ENCODE data around the gene ACTN3. TPM values are rescaled to one million over a fixed set of nuclear protein-coding genes. Genes with fewer than 3 reads are reported as not detected.

Gene ACTN3
- total RNA-seq, 1 experiment from 2014 or later, result 18.5 TPM

DNA sequence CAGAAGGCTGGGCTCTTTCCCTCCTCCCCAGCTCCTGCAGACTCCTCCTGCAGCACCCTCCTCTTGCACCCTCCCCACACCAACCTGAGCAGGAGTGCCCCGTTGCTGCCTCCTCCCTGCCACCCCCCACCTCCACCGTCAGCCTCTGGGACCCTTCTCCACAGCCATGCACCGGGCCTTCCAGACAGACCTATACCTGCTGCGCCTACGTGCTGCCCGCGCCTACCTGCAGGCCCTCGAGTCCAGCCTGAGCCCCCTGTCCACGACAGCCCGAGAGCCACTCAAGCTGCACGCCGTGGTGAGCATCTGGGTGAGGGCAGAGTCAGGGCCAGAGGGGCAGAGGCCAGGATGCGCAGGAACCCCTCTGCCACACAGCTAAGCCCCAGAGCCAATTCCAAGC, 17.0 kb upstream of the ACTN3 start (continued):
- TF ChIP-seq, protein P1, sequence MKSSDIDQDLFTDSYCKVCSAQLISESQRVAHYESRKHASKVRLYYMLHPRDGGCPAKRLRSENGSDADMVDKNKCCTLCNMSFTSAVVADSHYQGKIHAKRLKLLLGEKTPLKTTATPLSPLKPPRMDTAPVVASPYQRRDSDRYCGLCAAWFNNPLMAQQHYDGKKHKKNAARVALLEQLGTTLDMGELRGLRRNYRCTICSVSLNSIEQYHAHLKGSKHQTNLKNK (CRISPR knock-in tag; IDR thresholded peaks at IDR 0.05), result no peak
- TF ChIP-seq SP1 (CRISPR knock-in tag; conservative IDR thresholded peaks at IDR 0.05), result no peak

DNA sequence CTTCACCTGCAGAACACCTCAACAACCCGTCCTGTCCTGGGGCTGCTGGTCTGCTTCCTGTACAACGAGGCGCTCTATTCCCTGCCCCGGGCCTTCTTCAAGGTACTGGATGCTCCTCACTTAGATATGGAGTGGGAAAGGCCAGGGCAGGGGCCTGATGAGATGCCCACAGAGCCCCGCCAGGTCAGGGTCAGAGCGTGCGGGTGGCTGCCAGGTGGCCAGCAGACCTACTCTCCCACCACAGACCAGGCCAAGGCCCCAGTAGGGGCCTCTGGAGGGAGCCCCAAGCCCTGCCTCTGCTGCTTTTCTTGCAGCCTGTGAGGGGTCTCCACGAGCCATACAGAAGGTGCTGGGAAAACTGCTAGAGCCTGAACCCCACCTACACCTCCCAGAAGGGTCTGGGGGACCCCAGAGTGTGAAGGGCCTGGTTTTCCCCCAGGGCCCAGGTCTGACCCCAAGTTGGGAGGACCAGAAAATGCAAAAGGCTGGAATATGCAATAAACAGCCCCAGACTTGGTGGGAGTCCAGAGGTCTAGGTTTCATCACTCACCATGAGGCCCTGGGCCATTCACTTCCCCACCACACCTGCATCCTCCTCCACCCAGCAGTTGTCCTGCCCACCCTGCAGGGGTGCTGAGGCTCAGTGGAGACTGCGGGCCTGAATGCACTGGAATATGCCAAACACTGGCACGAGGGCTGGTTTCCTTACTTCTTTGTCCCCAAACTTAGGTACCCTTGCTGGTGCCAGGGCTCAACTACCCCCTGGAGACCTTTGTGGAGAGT, 15.6 kb upstream of the ACTN3 start:
- Mint-ChIP-seq H3K4me1 (peaks cover 3% of the 10 kb centered on the region), H3K36me3 (peaks cover 11% of the 10 kb centered on the region), H3K4me3 (no peak overlapping the region), H3K27me3 (ENCODE audit: low read depth) (no peaks in the 10 kb centered on the region), H3K9me3 (no peaks in the 10 kb centered on the region), H3K27ac (no peak overlapping the region)
- no peak for ATAC-seq
- ChIA-PET CTCF (interaction anchor here (2.0 kb wide), 1 partner anchor 40 kb away, joined by 8 read pairs; no protein-coding TSS in a partner anchor), POLR2A (no interaction called here)
- TF ChIP-seq, protein P2, sequence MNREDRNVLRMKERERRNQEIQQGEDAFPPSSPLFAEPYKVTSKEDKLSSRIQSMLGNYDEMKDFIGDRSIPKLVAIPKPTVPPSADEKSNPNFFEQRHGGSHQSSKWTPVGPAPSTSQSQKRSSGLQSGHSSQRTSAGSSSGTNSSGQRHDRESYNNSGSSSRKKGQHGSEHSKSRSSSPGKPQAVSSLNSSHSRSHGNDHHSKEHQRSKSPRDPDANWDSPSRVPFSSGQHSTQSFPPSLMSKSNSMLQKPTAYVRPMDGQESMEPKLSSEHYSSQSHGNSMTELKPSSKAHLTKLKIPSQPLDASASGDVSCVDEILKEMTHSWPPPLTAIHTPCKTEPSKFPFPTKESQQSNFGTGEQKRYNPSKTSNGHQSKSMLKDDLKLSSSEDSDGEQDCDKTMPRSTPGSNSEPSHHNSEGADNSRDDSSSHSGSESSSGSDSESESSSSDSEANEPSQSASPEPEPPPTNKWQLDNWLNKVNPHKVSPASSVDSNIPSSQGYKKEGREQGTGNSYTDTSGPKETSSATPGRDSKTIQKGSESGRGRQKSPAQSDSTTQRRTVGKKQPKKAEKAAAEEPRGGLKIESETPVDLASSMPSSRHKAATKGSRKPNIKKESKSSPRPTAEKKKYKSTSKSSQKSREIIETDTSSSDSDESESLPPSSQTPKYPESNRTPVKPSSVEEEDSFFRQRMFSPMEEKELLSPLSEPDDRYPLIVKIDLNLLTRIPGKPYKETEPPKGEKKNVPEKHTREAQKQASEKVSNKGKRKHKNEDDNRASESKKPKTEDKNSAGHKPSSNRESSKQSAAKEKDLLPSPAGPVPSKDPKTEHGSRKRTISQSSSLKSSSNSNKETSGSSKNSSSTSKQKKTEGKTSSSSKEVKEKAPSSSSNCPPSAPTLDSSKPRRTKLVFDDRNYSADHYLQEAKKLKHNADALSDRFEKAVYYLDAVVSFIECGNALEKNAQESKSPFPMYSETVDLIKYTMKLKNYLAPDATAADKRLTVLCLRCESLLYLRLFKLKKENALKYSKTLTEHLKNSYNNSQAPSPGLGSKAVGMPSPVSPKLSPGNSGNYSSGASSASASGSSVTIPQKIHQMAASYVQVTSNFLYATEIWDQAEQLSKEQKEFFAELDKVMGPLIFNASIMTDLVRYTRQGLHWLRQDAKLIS (CRISPR knock-in tag; IDR thresholded peaks at IDR 0.05; ENCODE audit: borderline replicate concordance), result no peak
- TF ChIP-seq, protein P3, sequence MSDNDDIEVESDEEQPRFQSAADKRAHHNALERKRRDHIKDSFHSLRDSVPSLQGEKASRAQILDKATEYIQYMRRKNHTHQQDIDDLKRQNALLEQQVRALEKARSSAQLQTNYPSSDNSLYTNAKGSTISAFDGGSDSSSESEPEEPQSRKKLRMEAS (CRISPR knock-in tag; IDR thresholded peaks at IDR 0.05), result no peak
- no peak for TF ChIP-seq GTF2I (CRISPR knock-in tag; conservative IDR thresholded peaks at IDR 0.05)
- TF ChIP-seq JAZF1 (CRISPR knock-in tag; IDR thresholded peaks at IDR 0.05), result no peak
- TF ChIP-seq ZNF138 (CRISPR knock-in tag; conservative IDR thresholded peaks at IDR 0.05), result no peak
- no peak for TF ChIP-seq ZNF121 (CRISPR knock-in tag; IDR thresholded peaks at IDR 0.05)
- TF ChIP-seq, protein P4, sequence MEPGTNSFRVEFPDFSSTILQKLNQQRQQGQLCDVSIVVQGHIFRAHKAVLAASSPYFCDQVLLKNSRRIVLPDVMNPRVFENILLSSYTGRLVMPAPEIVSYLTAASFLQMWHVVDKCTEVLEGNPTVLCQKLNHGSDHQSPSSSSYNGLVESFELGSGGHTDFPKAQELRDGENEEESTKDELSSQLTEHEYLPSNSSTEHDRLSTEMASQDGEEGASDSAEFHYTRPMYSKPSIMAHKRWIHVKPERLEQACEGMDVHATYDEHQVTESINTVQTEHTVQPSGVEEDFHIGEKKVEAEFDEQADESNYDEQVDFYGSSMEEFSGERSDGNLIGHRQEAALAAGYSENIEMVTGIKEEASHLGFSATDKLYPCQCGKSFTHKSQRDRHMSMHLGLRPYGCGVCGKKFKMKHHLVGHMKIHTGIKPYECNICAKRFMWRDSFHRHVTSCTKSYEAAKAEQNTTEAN (CRISPR knock-in tag; IDR thresholded peaks at IDR 0.05), result no peak
- TF ChIP-seq NR3C1 (CRISPR knock-in tag; conservative IDR thresholded peaks at IDR 0.05; ENCODE audit: low read depth), result no peak
- TF ChIP-seq PRRX2 (CRISPR knock-in tag; IDR thresholded peaks at IDR 0.05), result no peak
- no peak for TF ChIP-seq JUN (CRISPR knock-in tag; IDR thresholded peaks at IDR 0.05)
- TF ChIP-seq TP53 (CRISPR knock-in tag; IDR thresholded peaks at IDR 0.05), result no peak
- TF ChIP-seq, protein P5, sequence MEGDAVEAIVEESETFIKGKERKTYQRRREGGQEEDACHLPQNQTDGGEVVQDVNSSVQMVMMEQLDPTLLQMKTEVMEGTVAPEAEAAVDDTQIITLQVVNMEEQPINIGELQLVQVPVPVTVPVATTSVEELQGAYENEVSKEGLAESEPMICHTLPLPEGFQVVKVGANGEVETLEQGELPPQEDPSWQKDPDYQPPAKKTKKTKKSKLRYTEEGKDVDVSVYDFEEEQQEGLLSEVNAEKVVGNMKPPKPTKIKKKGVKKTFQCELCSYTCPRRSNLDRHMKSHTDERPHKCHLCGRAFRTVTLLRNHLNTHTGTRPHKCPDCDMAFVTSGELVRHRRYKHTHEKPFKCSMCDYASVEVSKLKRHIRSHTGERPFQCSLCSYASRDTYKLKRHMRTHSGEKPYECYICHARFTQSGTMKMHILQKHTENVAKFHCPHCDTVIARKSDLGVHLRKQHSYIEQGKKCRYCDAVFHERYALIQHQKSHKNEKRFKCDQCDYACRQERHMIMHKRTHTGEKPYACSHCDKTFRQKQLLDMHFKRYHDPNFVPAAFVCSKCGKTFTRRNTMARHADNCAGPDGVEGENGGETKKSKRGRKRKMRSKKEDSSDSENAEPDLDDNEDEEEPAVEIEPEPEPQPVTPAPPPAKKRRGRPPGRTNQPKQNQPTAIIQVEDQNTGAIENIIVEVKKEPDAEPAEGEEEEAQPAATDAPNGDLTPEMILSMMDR (IDR thresholded peaks at IDR 0.05), result no peak
- TF ChIP-seq TEAD1 (CRISPR knock-in tag; IDR thresholded peaks at IDR 0.05), result no peak
- TF ChIP-seq, protein P6, sequence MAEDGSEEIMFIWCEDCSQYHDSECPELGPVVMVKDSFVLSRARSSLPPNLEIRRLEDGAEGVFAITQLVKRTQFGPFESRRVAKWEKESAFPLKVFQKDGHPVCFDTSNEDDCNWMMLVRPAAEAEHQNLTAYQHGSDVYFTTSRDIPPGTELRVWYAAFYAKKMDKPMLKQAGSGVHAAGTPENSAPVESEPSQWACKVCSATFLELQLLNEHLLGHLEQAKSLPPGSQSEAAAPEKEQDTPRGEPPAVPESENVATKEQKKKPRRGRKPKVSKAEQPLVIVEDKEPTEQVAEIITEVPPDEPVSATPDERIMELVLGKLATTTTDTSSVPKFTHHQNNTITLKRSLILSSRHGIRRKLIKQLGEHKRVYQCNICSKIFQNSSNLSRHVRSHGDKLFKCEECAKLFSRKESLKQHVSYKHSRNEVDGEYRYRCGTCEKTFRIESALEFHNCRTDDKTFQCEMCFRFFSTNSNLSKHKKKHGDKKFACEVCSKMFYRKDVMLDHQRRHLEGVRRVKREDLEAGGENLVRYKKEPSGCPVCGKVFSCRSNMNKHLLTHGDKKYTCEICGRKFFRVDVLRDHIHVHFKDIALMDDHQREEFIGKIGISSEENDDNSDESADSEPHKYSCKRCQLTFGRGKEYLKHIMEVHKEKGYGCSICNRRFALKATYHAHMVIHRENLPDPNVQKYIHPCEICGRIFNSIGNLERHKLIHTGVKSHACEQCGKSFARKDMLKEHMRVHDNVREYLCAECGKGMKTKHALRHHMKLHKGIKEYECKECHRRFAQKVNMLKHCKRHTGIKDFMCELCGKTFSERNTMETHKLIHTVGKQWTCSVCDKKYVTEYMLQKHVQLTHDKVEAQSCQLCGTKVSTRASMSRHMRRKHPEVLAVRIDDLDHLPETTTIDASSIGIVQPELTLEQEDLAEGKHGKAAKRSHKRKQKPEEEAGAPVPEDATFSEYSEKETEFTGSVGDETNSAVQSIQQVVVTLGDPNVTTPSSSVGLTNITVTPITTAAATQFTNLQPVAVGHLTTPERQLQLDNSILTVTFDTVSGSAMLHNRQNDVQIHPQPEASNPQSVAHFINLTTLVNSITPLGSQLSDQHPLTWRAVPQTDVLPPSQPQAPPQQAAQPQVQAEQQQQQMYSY (CRISPR knock-in tag; IDR thresholded peaks at IDR 0.05), result no peak
- TF ChIP-seq ZNF671 (CRISPR knock-in tag; IDR thresholded peaks at IDR 0.05), result no peak
- DNase-seq (ENCODE audit: low spot score), result no peak
